HG03175 (cell line): ENCODE data around the gene STIM2.
"Not testable (repeated sequence)": the region's sequence is repeated elsewhere in the genome, so short reads cannot be mapped to it uniquely, and the experiment has no call there.

Source experiments
- ATAC-seq: cut with Tn5 transposase; IDR thresholded peaks from one replicate; pipeline ENCODE4 v1.9.1; 2021; ENCODE audit warnings: mild to moderate bottlenecking, moderate library complexity; ENCODE audit not compliant: unreplicated experiment

Gene STIM2

GRCh38 chr4:26866781-26867180, 6.1 kb downstream of the STIM2 start:
- no peak for ATAC-seq

GRCh38 chr4:26867914-26868684, 7.5 kb downstream of the STIM2 start:
- no peak for ATAC-seq

GRCh38 chr4:26870576-26871262, 10.1 kb downstream of the STIM2 start:
- no peak for ATAC-seq

- ATAC-seq, result no peak
These were observed 11.0 kb downstream of the STIM2 start for GRCh38 chr4:26871611-26872010.

GRCh38 chr4:26873391-26874026, 12.9 kb downstream of the STIM2 start:
- ATAC-seq, result peak; percentile 94

- no peak for ATAC-seq
These were observed 13.5 kb downstream of the STIM2 start for GRCh38 chr4:26874110-26874509.

- no peak for ATAC-seq
These were observed 16.8 kb downstream of the STIM2 start for GRCh38 chr4:26877406-26877805.

GRCh38 chr4:26877961-26878360, 17.3 kb downstream of the STIM2 start:
- no peak for ATAC-seq

GRCh38 chr4:26878794-26879391, 18.3 kb downstream of the STIM2 start:
- ATAC-seq, result no peak

GRCh38 chr4:26879805-26880204, 19.2 kb downstream of the STIM2 start:
- no peak for ATAC-seq

GRCh38 chr4:26884026-26884425, 23.4 kb downstream of the STIM2 start:
- no peak for ATAC-seq

- ATAC-seq, result peak; percentile 64
These were observed 23.9 kb downstream of the STIM2 start for GRCh38 chr4:26884486-26884988.

GRCh38 chr4:26885912-26886274, 25.3 kb downstream of the STIM2 start:
- ATAC-seq, result peak; percentile 86

- no peak for ATAC-seq
These were observed 26.5 kb downstream of the STIM2 start for GRCh38 chr4:26887143-26887542.

- ATAC-seq, result no peak
These were observed 27.2 kb downstream of the STIM2 start for GRCh38 chr4:26887809-26888208.

- no peak for ATAC-seq
These were observed 28.7 kb downstream of the STIM2 start for GRCh38 chr4:26889356-26889755.

GRCh38 chr4:26891054-26891453, 30.4 kb downstream of the STIM2 start:
- ATAC-seq, result no peak

- no peak for ATAC-seq
These were observed 31.2 kb downstream of the STIM2 start for GRCh38 chr4:26891867-26892266.

- ATAC-seq, result no peak
These were observed 32.0 kb downstream of the STIM2 start for GRCh38 chr4:26892480-26893150.

GRCh38 chr4:26893491-26893890, 32.9 kb downstream of the STIM2 start:
- ATAC-seq, result no peak

- not testable (repeated sequence) for ATAC-seq
These were observed 34.2 kb downstream of the STIM2 start for GRCh38 chr4:26894881-26895280.
